Body of pancreas (tissue), 4 donors: Measurements from ENCODE around the gene ABHD16A. TPM values are rescaled to one million over a fixed set of nuclear protein-coding genes. Genes with fewer than 3 reads are reported as not detected.
A peak's percentile ranks its signal among the peaks of the same experiment; 100 is the strongest.

Source experiments
- ATAC-seq: fragments of 150-250 bp; one replicate; pipeline ENCODE4 v1.9.1; 2016
- DNase-seq, 4 donors: peaks; one replicate each; pipeline ENCODE4 v3.0.0-alpha.2; 2019
- H3K27ac ChIP-seq, 4 donors: fragments of 200-600 bp; sonication (generic); 1 replicate in 3 of 4; 2 replicates in 1 of 4; pipeline versions ENCODE4 v1.5.1 to v1.6.1; 2016 to 2019; ENCODE audit warnings: mild to moderate bottlenecking in 1 of 4, mixed read lengths in 1 of 4, moderate library complexity in 1 of 4
- H3K27me3 ChIP-seq, 2 donors: fragments of 200-600 bp; sonication (generic); one replicate each; pipeline ENCODE4 v1.6.0; 2016; ENCODE audit warnings: mild to moderate bottlenecking in 1 of 2
- H3K36me3 ChIP-seq, 2 donors: fragments of 200-600 bp; sonication (generic); replicated peaks in 1 of 2; 2 replicates each; pipeline ENCODE4 v1.5.1; 2016; ENCODE audit warnings: low read depth in 2 of 2; ENCODE audit not compliant: insufficient read depth in 1 of 2
- H3K4me1 ChIP-seq: fragments of 200-600 bp; sonication (generic); one replicate; pipeline ENCODE4 v1.6.0; 2016
- H3K4me3 ChIP-seq, 2 donors: fragments of 200-600 bp; sonication (generic); 1 replicate in 1 of 2; 2 replicates in 1 of 2; pipeline ENCODE4 v1.5.1; 2016 to 2019
- H3K9me3 ChIP-seq, 3 donors: fragments of 200-600 bp; sonication (generic); 1 replicate in 2 of 3; 2 replicates in 1 of 3; pipeline ENCODE4 v1.5.1; 2016
- POLR2A ChIP-seq, 3 donors: fragments of 450-650 bp; IDR thresholded peaks; one replicate each; pipeline ENCODE4 v1.6.1; 2016; ENCODE audit warnings: antibody characterized with exemption in 3 of 3, mild to moderate bottlenecking in 2 of 3
- WGBS, 2 donors: methylation state at CpG; one replicate each; pipeline ENCODE4 v1.1.5; 2017; 5-methylcytosine and 5-hydroxymethylcytosine counted together
- intact Hi-C: fragments of 100-400 bp; cut with DNase I; formaldehyde crosslinking; loops from one replicate; pipeline ENCODE4 v1.15.1; 2023
- total RNA-seq, 2 donors: library from RNA; depleted of rRNA; stranded (reverse); fragments of >200 nt; gene quantifications; one replicate each; pipeline ENCODE4 v1.1.0, GENCODE V29; 2016
- TF ChIP-seq, protein P1 (sequence below), 7 experiments: fragments of 450-650 bp in 4 of 7; fragments of 200-600 bp in 3 of 7; sonication (generic) in 3 of 7; IDR thresholded peaks; one replicate each; pipeline ENCODE4 v1.5.1; 2016 to 2019; ENCODE audit warnings: antibody characterized with exemption in 7 of 7

ABHD16A gene
- total RNA-seq, 2 donors from 2014 or later = 24.7 to 38.1 TPM

DNA sequence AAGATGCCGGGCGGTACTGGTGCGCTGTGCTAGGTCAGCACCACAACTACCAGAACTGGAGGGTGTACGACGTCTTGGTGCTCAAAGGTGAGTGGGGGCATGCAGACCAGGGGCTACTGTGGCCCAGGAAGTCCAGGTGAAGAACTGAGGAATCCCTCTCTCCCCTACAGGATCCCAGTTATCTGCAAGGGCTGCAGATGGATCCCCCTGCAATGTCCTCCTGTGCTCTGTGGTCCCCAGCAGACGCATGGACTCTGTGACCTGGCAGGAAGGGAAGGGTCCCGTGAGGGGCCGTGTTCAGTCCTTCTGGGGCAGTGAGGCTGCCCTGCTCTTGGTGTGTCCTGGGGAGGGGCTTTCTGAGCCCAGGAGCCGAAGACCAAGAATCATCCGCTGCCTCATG is 4.6 kb upstream of the ABHD16A start:
- Histone ChIP-seq H3K27me3 (no peaks in the 10 kb centered on the region), H3K4me3 (no peak overlapping the region), H3K36me3 (no peaks in the 10 kb centered on the region), H3K4me1 (peaks cover 6% of the 10 kb centered on the region), H3K27ac (no peak overlapping the region), H3K9me3 (no peaks in the 10 kb centered on the region)
- ATAC-seq (no peak), DNase-seq (no peak)
- intact Hi-C loops = no loop called here
- TF ChIP-seq, protein P1, sequence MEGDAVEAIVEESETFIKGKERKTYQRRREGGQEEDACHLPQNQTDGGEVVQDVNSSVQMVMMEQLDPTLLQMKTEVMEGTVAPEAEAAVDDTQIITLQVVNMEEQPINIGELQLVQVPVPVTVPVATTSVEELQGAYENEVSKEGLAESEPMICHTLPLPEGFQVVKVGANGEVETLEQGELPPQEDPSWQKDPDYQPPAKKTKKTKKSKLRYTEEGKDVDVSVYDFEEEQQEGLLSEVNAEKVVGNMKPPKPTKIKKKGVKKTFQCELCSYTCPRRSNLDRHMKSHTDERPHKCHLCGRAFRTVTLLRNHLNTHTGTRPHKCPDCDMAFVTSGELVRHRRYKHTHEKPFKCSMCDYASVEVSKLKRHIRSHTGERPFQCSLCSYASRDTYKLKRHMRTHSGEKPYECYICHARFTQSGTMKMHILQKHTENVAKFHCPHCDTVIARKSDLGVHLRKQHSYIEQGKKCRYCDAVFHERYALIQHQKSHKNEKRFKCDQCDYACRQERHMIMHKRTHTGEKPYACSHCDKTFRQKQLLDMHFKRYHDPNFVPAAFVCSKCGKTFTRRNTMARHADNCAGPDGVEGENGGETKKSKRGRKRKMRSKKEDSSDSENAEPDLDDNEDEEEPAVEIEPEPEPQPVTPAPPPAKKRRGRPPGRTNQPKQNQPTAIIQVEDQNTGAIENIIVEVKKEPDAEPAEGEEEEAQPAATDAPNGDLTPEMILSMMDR (IDR thresholded peaks at IDR 0.05) = no peak
- TF ChIP-seq POLR2A (IDR thresholded peaks at IDR 0.05) = no peak
- WGBS, 2 donors = 73 to 88% methylated on average over 4 to 10 of the region's 10 CpGs

DNA sequence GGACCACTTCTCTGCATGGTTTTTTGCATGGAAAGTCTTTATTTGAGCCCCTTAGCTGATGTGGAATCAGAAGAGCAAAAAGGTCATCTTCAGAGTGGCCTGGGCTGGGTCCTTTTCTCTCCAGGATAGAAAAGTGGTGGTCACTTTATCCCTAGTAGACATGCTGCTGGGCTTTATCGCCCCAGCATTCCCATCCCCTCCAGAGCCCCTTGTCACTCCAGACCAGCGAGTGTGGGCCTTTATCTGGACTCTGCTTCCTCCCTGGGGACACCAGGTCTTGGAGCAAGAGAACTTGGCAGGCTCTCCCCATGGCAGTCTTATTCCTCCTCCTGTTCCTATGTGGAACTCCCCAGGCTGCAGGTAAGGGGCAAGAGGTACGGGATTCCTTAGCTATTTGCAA is 3.5 kb upstream of the ABHD16A start, which contains the start of gene LY6G6F:
TSS of gene LY6G6F (plus strand) at position 268 of the 400 bp plus-strand sequence. CDS start at position 309, 41 bp downstream.
- intact Hi-C loops = no loop called here
- Histone ChIP-seq H3K9me3 (no peaks in the 10 kb centered on the region), H3K4me1 (peaks cover 13% of the 10 kb centered on the region), H3K36me3 (no peaks in the 10 kb centered on the region), H3K27me3 (no peaks in the 10 kb centered on the region), H3K27ac (no peak within 1 kb of the TSS), H3K4me3 (no peak within 1 kb of the TSS)
- ATAC-seq (no peak), DNase-seq (no peak)
- TF ChIP-seq, protein P1 (IDR thresholded peaks at IDR 0.05) = no peak
- no peak for TF ChIP-seq POLR2A (IDR thresholded peaks at IDR 0.05)
- 29 to 37% methylated on average over 3 of the region's 3 CpGs for WGBS, 2 donors

DNA sequence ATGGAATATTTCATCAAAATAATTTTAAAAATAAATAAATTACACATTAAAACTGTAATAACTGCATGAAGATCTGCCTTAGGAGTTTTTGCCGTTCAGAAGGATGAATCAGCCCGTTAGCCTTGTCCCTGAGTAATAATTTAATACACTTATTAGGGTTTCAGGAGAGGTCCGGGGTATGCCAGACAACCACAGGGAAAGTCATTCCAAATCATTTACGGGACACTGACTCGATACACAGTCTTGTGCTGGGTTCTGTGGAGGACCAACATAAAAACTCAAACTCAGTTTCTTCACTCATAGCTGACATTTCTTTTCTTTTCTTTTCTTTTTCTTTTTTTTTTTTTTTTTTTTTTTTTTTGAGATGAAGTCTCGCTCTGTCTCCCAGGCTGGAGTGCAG is 2.8 kb upstream of the ABHD16A start:
- intact Hi-C loops = no loop called here
- no peak for ATAC-seq
- H3K4me1 ChIP-seq = peaks cover 20% of the 10 kb centered on the region
- no peaks in the 10 kb centered on the region for H3K36me3 ChIP-seq
- H3K27me3 ChIP-seq = no peaks in the 10 kb centered on the region
- 73 to 81% methylated on average over 6 of the region's 6 CpGs for WGBS, 2 donors
- TF ChIP-seq, protein P1 (IDR thresholded peaks at IDR 0.05) = no peak
- TF ChIP-seq POLR2A (IDR thresholded peaks at IDR 0.05) = no peak
- no peak for DNase-seq
- no peak overlapping the region for H3K27ac ChIP-seq
- H3K9me3 ChIP-seq = no peaks in the 10 kb centered on the region
- H3K4me3 ChIP-seq = no peak overlapping the region

DNA sequence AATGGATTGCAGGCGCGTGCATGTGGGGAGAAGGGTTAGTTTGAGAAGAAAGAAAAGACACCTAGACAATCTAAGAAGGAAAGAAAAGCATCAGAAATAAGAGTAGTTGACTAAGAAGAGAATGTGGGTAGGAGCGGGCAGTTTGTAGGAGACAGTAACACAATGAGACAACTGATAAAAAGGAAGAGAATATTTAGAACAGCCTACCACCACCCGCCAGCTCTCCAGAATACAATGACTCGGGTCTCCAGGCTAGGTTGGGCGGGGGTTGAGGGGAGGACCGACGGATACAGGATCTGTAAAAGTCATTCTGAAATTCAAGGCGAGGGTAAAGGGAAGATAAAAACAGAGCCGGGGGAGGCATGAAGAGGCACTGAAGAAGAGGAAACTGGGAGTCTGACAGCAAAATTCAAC is 712 bp downstream of the ABHD16A start:
- Histone ChIP-seq H3K36me3 (no peaks in the 10 kb centered on the region), H3K9me3 (no peaks in the 10 kb centered on the region), H3K4me1 (peaks cover 23% of the 10 kb centered on the region), H3K4me3 (peak overlapping the region; percentile 40 to 52), H3K27ac (peak overlapping the region in 3 of 4 donors; percentile 90 to 97 (median 95)), H3K27me3 (no peaks in the 10 kb centered on the region)
- DNase-seq (no peak), ATAC-seq (no peak)
- WGBS, 2 donors = 0% methylated on average over 10 of the region's 10 CpGs
- no peak for TF ChIP-seq POLR2A (IDR thresholded peaks at IDR 0.05)
- TF ChIP-seq, protein P1 (IDR thresholded peaks at IDR 0.05) = no peak
- intact Hi-C loops = no loop called here
